ENCODE results near the gene PTBP3.
A peak's percentile ranks its signal among the peaks of the same experiment; 100 is the strongest.
"Not testable (repeated sequence)": the region's sequence is repeated elsewhere in the genome, so short reads cannot be mapped to it uniquely, and the experiment has no call there.

Gene PTBP3

GRCh38 chr9:112332977-112333638, at the start of gene PTBP3:
TSS of gene PTBP3 (minus strand) at chr9:112333619. CDS start at chr9:112297865, 35,754 bp downstream.
- peak; percentile 75 for DNase-seq

GRCh38 chr9:112382501-112383364, 49.3 kb upstream of the PTBP3 start:
- DNase-seq, result no peak

GRCh38 chr9:112382066-112382465, 48.6 kb upstream of the PTBP3 start:
- DNase-seq, result no peak

- DNase-seq, result no peak
These were observed 47.4 kb upstream of the PTBP3 start for GRCh38 chr9:112380825-112381221.

GRCh38 chr9:112380102-112380824, 46.8 kb upstream of the PTBP3 start, which contains the start of gene HSDL2:
TSS of gene HSDL2 (plus strand) at chr9:112380108. CDS start at chr9:112380164, 56 bp downstream.
- peak; percentile 11 for DNase-seq

- DNase-seq, result peak; percentile 97
These were observed 46.0 kb upstream of the PTBP3 start for GRCh38 chr9:112379177-112380101.

GRCh38 chr9:112378328-112379176, 45.1 kb upstream of the PTBP3 start:
- peak; percentile 19 for DNase-seq

GRCh38 chr9:112377684-112378327, 44.4 kb upstream of the PTBP3 start:
- no peak for DNase-seq

- DNase-seq, result no peak
These were observed 43.7 kb upstream of the PTBP3 start for GRCh38 chr9:112377087-112377486.

GRCh38 chr9:112375361-112375760, 41.9 kb upstream of the PTBP3 start:
- no peak for DNase-seq

- not testable (repeated sequence) for DNase-seq
These were observed 40.8 kb upstream of the PTBP3 start for GRCh38 chr9:112374232-112374631.

GRCh38 chr9:112373666-112374065, 40.2 kb upstream of the PTBP3 start:
- not testable (repeated sequence) for DNase-seq

- DNase-seq, result no peak
These were observed 37.6 kb upstream of the PTBP3 start for GRCh38 chr9:112371060-112371459.

GRCh38 chr9:112369817-112370216, 36.4 kb upstream of the PTBP3 start:
- DNase-seq, result no peak

GRCh38 chr9:112367465-112367864, 34.0 kb upstream of the PTBP3 start:
- no peak for DNase-seq

GRCh38 chr9:112366591-112366990, 33.2 kb upstream of the PTBP3 start:
- DNase-seq, result no peak

- DNase-seq, result not testable (repeated sequence)
These were observed 31.8 kb upstream of the PTBP3 start for GRCh38 chr9:112365257-112365656.

- DNase-seq, result no peak
These were observed 31.3 kb upstream of the PTBP3 start for GRCh38 chr9:112364761-112365160.

- no peak for DNase-seq
These were observed 28.2 kb upstream of the PTBP3 start for GRCh38 chr9:112361601-112362000.

- DNase-seq, result no peak
These were observed 26.8 kb upstream of the PTBP3 start for GRCh38 chr9:112360047-112360804.
